ENCODE data around the gene RRP15.

DNA sequence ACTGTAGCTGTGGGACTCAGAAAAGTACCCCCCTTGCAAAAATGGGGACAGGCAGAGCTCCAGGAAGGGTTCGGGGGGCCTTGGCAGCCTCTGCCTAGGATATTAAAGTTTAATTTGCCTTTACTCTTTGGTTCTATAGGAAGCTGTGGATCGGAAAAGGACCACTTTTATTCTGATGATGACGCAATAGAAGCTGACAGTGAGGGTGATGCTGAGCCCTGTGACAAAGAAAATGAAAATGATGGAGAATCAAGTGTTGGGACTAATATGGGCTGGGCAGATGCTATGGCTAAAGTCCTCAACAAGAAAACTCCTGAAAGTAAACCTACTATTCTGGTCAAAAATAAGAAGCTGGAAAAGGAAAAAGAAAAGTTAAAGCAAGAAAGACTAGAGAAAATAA lies 17.1 kb downstream of the RRP15 start:
- TF ChIP-seq, protein P1, sequence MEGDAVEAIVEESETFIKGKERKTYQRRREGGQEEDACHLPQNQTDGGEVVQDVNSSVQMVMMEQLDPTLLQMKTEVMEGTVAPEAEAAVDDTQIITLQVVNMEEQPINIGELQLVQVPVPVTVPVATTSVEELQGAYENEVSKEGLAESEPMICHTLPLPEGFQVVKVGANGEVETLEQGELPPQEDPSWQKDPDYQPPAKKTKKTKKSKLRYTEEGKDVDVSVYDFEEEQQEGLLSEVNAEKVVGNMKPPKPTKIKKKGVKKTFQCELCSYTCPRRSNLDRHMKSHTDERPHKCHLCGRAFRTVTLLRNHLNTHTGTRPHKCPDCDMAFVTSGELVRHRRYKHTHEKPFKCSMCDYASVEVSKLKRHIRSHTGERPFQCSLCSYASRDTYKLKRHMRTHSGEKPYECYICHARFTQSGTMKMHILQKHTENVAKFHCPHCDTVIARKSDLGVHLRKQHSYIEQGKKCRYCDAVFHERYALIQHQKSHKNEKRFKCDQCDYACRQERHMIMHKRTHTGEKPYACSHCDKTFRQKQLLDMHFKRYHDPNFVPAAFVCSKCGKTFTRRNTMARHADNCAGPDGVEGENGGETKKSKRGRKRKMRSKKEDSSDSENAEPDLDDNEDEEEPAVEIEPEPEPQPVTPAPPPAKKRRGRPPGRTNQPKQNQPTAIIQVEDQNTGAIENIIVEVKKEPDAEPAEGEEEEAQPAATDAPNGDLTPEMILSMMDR (IDR thresholded peaks at IDR 0.05) = no peak
- TF ChIP-seq EP300 (IDR thresholded peaks at IDR 0.05) (no peak), POLR2AphosphoS5 (IDR thresholded peaks at IDR 0.05) (no peak)
